Liver (tissue), 9 donors: ENCODE measurements around the gene B4GALT5. TPM values are rescaled to one million over a fixed set of nuclear protein-coding genes. Genes with fewer than 3 reads are reported as not detected.

ENCODE experiments used
- DNase-seq: peaks from one replicate; pipeline ENCODE4 v3.0.0-alpha.2; 2017; ENCODE audit warnings: low spot score
- H3K27ac ChIP-seq, 2 donors: one replicate each; pipeline ENCODE4 v1.7.0; 2013; ENCODE audit warnings: inconsistent platforms in 2 of 2, low read length in 2 of 2, control low read depth in 1 of 2, low read depth in 1 of 2, mild to moderate bottlenecking in 1 of 2
- H3K27me3 ChIP-seq, 4 donors: one replicate each; pipeline versions ENCODE4 v1.6.1 to v1.7.0; 2013; ENCODE audit warnings: low read length in 3 of 4, inconsistent platforms in 1 of 4, mild to moderate bottlenecking in 1 of 4, moderate library complexity in 1 of 4; ENCODE audit not compliant: control insufficient read depth in 4 of 4, insufficient read depth in 4 of 4
- H3K36me3 ChIP-seq, 4 donors: one replicate each; pipeline versions ENCODE4 v1.6.1 to v1.7.0; 2013; ENCODE audit warnings: low read length in 3 of 4, mild to moderate bottlenecking in 3 of 4, low read depth in 1 of 4, moderate library complexity in 1 of 4; ENCODE audit not compliant: control insufficient read depth in 4 of 4, insufficient read depth in 3 of 4
- H3K4me1 ChIP-seq, 4 donors: one replicate each; pipeline versions ENCODE4 v1.6.1 to v1.7.0; 2013; ENCODE audit warnings: low read length in 3 of 4, mild to moderate bottlenecking in 3 of 4, moderate library complexity in 1 of 4; ENCODE audit not compliant: control insufficient read depth in 4 of 4, insufficient read depth in 4 of 4
- H3K4me3 ChIP-seq, 3 donors: one replicate each; pipeline versions ENCODE4 v1.6.1 to v1.7.0; 2013; ENCODE audit warnings: low read length in 3 of 3, control low read depth in 1 of 3, low read depth in 1 of 3, mild to moderate bottlenecking in 1 of 3
- H3K9ac ChIP-seq, 2 donors: one replicate each; pipeline ENCODE4 v1.7.0; 2013; ENCODE audit warnings: low read length in 2 of 2, mild to moderate bottlenecking in 2 of 2, moderate library complexity in 2 of 2, control low read depth in 1 of 2, low read depth in 1 of 2
- H3K9me3 ChIP-seq, 4 donors: one replicate each; pipeline versions ENCODE4 v1.6.1 to v1.7.0; 2013; ENCODE audit warnings: low read length in 3 of 4; ENCODE audit not compliant: control insufficient read depth in 4 of 4
- EGR1 ChIP-seq, 2 donors: IDR thresholded peaks; 2 replicates each; pipeline ENCODE4 v1.6.1; 2016 to 2018; ENCODE audit warnings: antibody characterized with exemption in 2 of 2, low read depth in 2 of 2
- FOXA1 ChIP-seq: IDR thresholded peaks from 2 replicates; pipeline ENCODE4 v1.6.1; 2016; ENCODE audit warnings: antibody characterized with exemption
- FOXA2 ChIP-seq: IDR thresholded peaks from 2 replicates; pipeline ENCODE4 v1.6.1; 2016; ENCODE audit warnings: antibody characterized with exemption
- GABPA ChIP-seq, 2 donors: IDR thresholded peaks in 1 of 2; conservative IDR thresholded peaks in 1 of 2; 2 replicates each; pipeline ENCODE4 v1.6.1; 2016; ENCODE audit warnings: antibody characterized with exemption in 2 of 2, mild to moderate bottlenecking in 1 of 2, moderate library complexity in 1 of 2
- HNF4A ChIP-seq, 2 donors: conservative IDR thresholded peaks; 2 replicates each; pipeline ENCODE4 v1.6.1; 2016; ENCODE audit warnings: antibody characterized with exemption in 2 of 2, mild to moderate bottlenecking in 2 of 2
- HNF4G ChIP-seq: IDR thresholded peaks from 2 replicates; pipeline ENCODE4 v1.6.1; 2016; ENCODE audit warnings: antibody characterized with exemption
- JUND ChIP-seq, 2 donors: IDR thresholded peaks; 2 replicates each; pipeline ENCODE4 v1.6.1; 2016; ENCODE audit warnings: antibody characterized with exemption in 2 of 2
- NR2F2 ChIP-seq: IDR thresholded peaks from 2 replicates; pipeline ENCODE4 v1.6.1; 2016; ENCODE audit warnings: antibody characterized with exemption
- RAD21 ChIP-seq, 2 donors: IDR thresholded peaks; 2 replicates each; pipeline ENCODE4 v1.6.1; 2016; ENCODE audit warnings: antibody characterized with exemption in 2 of 2, mild to moderate bottlenecking in 2 of 2
- RXRA ChIP-seq, 2 donors: IDR thresholded peaks; 2 replicates each; pipeline ENCODE4 v1.6.1; 2017 to 2018; ENCODE audit warnings: antibody characterized with exemption in 2 of 2, mild to moderate bottlenecking in 1 of 2
- TAF1 ChIP-seq: conservative IDR thresholded peaks from 2 replicates; pipeline ENCODE4 v1.6.1; 2016; ENCODE audit warnings: antibody characterized with exemption, mild to moderate bottlenecking
- YY1 ChIP-seq: IDR thresholded peaks from 2 replicates; pipeline ENCODE4 v1.6.1; 2016; ENCODE audit warnings: antibody characterized with exemption, mild to moderate bottlenecking
- WGBS: extraction: QIAGEN DNeasy Blood & Tissue Kit; methylation state at CpG from one replicate; pipeline ENCODE4 v1.1.7; 2013; 5-methylcytosine and 5-hydroxymethylcytosine counted together
- polyA plus RNA-seq, 2 donors: library from polyadenylated mRNA; stranded (reverse) in 1 of 2; unstranded in 1 of 2; fragments of 200-250 nt in 1 of 2; fragments of >200 nt in 1 of 2; fragmentation: Nextera tagmentation in 1 of 2; extraction: Ambion mirVana in 1 of 2; gene quantifications; one replicate each; pipeline versions ENCODE4 v1.2.1 to v1.2.3, GENCODE V29; 2013 to 2015
- total RNA-seq, 2 donors: library from RNA; depleted of rRNA; stranded (reverse); fragments of >200 nt; gene quantifications; one replicate each; pipeline ENCODE4 v1.2.3, GENCODE V29; 2014
- TF ChIP-seq, protein P1 (sequence below): fragments of 150-350 bp; IDR thresholded peaks from 2 replicates; pipeline ENCODE4 v1.5.1; 2017; ENCODE audit warnings: improper control_type of control experiment, low read depth, low read length; ENCODE audit not compliant: missing input control
- TF ChIP-seq, protein P2 (sequence below): IDR thresholded peaks from 2 replicates; pipeline ENCODE4 v1.6.1; 2016; ENCODE audit warnings: antibody characterized with exemption
- TF ChIP-seq, protein P3 (sequence below): IDR thresholded peaks from 2 replicates; pipeline ENCODE4 v1.6.1; 2016; ENCODE audit warnings: antibody characterized with exemption
- TF ChIP-seq, protein P4 (sequence below): IDR thresholded peaks from 2 replicates; pipeline ENCODE4 v1.6.1; 2016; ENCODE audit warnings: antibody characterized with exemption
- donor health status: healthy.
- donor health status: healthy.
- donor health status: healthy.
- donor health status: healthy.
- donor health status: healthy.

B4GALT5 gene
- total and polyA plus RNA-seq, 4 donors: 2.0 to 28.2 (median 14.4) TPM

DNA sequence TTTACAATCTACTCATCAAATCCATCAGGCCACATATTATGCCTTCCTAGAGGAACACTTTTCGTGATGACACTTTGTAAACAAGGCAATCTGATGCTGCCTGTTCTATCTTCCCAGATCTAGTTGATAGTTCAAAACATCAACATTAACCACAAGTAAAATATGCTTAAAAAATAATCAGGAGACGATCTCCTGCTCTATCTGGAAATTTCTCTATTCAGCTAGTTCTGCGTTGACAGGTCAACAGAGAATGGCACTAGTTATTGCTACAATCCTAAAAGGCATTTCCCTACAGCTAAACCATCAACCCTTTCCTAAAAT lies 2.1 kb downstream of the B4GALT5 start:
- H3K4me1 ChIP-seq: peaks cover 6 to 40% (median 35%) of the 10 kb centered on the region in 4 donors
- peak overlapping the region; percentile 58 to 69 for H3K9ac ChIP-seq
- H3K27me3 ChIP-seq: no peaks in the 10 kb centered on the region
- no peak for TF ChIP-seq YY1
- peak; percentile 65 for TF ChIP-seq FOXA2
- TF ChIP-seq RAD21 (IDR thresholded peaks at IDR 0.05): no peak
- no peak for DNase-seq
- H3K27ac ChIP-seq: peak overlapping the region; percentile 42 to 87
- peak overlapping the region; percentile 74 to 92 (median 87) for H3K4me3 ChIP-seq
- WGBS: 22% methylated on average over 3 of the region's 3 CpGs
- no peaks in the 10 kb centered on the region for H3K36me3 ChIP-seq
- H3K9me3 ChIP-seq: no peaks in the 10 kb centered on the region

DNA sequence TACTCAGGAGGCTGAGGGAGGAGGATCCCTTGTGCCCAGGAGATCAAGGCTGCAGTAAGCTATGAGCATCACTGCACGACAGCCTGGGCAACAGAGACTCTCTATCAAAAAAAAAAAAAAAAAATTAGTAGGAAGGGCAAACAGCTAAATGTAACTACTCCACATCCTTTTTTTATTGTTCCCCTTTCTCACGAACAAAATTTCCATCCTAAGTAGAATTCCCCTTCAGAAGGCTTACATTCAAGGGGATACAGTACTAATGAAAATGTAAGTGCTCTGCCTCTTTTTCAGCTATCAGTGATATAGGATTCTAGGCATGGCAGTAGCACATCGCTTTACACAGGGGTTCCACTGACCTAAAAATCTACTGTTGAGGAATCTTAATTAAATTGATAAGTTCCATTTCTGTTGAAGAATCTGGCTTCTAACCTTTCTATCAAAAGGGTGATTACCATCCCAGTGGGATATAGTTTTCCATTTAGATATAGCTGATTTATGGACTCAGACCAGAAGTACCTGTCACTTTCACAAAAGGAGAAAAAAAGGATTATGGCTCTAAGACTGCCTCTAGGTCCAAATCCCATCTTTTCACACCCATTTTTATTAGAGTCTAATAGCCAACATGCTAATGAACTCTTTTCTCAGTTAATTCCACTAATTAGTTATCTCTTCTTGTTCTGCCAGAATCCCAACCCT lies 2.6 kb downstream of the B4GALT5 start:
- TF ChIP-seq, protein P1, sequence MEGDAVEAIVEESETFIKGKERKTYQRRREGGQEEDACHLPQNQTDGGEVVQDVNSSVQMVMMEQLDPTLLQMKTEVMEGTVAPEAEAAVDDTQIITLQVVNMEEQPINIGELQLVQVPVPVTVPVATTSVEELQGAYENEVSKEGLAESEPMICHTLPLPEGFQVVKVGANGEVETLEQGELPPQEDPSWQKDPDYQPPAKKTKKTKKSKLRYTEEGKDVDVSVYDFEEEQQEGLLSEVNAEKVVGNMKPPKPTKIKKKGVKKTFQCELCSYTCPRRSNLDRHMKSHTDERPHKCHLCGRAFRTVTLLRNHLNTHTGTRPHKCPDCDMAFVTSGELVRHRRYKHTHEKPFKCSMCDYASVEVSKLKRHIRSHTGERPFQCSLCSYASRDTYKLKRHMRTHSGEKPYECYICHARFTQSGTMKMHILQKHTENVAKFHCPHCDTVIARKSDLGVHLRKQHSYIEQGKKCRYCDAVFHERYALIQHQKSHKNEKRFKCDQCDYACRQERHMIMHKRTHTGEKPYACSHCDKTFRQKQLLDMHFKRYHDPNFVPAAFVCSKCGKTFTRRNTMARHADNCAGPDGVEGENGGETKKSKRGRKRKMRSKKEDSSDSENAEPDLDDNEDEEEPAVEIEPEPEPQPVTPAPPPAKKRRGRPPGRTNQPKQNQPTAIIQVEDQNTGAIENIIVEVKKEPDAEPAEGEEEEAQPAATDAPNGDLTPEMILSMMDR: no peak
- no peak for TF ChIP-seq RAD21 (IDR thresholded peaks at IDR 0.05)
- TF ChIP-seq HNF4G: no peak
- no peak for TF ChIP-seq FOXA1
- no peak for TF ChIP-seq RXRA (IDR thresholded peaks at IDR 0.05)
- TF ChIP-seq JUND (IDR thresholded peaks at IDR 0.05): no peak
- TF ChIP-seq, protein P2, sequence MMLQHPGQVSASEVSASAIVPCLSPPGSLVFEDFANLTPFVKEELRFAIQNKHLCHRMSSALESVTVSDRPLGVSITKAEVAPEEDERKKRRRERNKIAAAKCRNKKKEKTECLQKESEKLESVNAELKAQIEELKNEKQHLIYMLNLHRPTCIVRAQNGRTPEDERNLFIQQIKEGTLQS: no peak
- TF ChIP-seq YY1: no peak
- no peak for TF ChIP-seq HNF4A (conservative IDR thresholded peaks at IDR 0.05)
- TF ChIP-seq, protein P3, sequence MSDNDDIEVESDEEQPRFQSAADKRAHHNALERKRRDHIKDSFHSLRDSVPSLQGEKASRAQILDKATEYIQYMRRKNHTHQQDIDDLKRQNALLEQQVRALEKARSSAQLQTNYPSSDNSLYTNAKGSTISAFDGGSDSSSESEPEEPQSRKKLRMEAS: no peak
- no peak for TF ChIP-seq FOXA2
- peak overlapping the region in 1 of 2 donors; percentile 28 for H3K9ac ChIP-seq

DNA sequence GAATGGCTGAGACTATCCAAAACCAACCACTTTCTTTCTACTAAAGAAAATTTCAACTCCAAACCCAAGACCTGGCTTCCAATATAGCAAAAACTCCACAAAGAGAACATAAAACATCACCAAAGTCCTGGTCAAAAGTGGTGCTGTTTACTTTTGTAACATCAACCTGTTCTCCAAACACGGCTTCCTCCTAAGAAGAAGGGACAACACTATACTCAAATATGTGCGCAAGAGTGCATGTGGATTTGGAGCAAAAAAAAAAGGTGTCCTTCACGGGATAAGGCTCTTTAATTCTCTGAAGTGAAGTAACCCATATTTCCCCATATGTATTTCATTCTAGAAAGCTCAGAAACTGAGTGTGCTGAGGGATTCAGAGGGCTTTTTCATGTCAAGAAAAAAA lies 6.6 kb downstream of the B4GALT5 start:
- peak overlapping the region; percentile 16 to 19 for H3K27ac ChIP-seq
- 44% methylated on average over 3 of the region's 3 CpGs for WGBS
- no peak overlapping the region for H3K9ac ChIP-seq
- H3K9me3 ChIP-seq: no peaks in the 10 kb centered on the region
- no peaks in the 10 kb centered on the region for H3K36me3 ChIP-seq
- no peaks in the 10 kb centered on the region for H3K27me3 ChIP-seq
- no peak overlapping the region for H3K4me3 ChIP-seq
- DNase-seq: no peak
- peaks cover 13 to 44% (median 40%) of the 10 kb centered on the region in 4 donors for H3K4me1 ChIP-seq
- no peak for TF ChIP-seq RAD21 (IDR thresholded peaks at IDR 0.05)
- TF ChIP-seq JUND (IDR thresholded peaks at IDR 0.05): no peak
- no peak for TF ChIP-seq FOXA1
- TF ChIP-seq HNF4G: no peak
- no peak for TF ChIP-seq TAF1
- TF ChIP-seq NR2F2: no peak
- no peak for TF ChIP-seq HNF4A (conservative IDR thresholded peaks at IDR 0.05)
- TF ChIP-seq FOXA2: no peak
- TF ChIP-seq, protein P3: no peak
- TF ChIP-seq, protein P1: no peak
- no peak for TF ChIP-seq EGR1 (IDR thresholded peaks at IDR 0.05; ENCODE audit: low read depth in 2 of 2)
- TF ChIP-seq, protein P2: no peak
- TF ChIP-seq, protein P4, sequence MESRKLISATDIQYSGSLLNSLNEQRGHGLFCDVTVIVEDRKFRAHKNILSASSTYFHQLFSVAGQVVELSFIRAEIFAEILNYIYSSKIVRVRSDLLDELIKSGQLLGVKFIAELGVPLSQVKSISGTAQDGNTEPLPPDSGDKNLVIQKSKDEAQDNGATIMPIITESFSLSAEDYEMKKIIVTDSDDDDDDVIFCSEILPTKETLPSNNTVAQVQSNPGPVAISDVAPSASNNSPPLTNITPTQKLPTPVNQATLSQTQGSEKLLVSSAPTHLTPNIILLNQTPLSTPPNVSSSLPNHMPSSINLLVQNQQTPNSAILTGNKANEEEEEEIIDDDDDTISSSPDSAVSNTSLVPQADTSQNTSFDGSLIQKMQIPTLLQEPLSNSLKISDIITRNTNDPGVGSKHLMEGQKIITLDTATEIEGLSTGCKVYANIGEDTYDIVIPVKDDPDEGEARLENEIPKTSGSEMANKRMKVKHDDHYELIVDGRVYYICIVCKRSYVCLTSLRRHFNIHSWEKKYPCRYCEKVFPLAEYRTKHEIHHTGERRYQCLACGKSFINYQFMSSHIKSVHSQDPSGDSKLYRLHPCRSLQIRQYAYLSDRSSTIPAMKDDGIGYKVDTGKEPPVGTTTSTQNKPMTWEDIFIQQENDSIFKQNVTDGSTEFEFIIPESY: no peak
- no peak for TF ChIP-seq RXRA (IDR thresholded peaks at IDR 0.05)
- TF ChIP-seq GABPA (IDR thresholded peaks at IDR 0.05 in 1 of 2, conservative IDR thresholded peaks at IDR 0.05 in 1 of 2): no peak
- TF ChIP-seq YY1: no peak

More for the DNA sequence above, 2.6 kb downstream of the B4GALT5 start:
- 32% methylated on average over 3 of the region's 3 CpGs for WGBS
- Histone ChIP-seq H3K4me1 (peaks cover 6 to 44% (median 38%) of the 10 kb centered on the region in 4 donors), H3K9me3 (no peaks in the 10 kb centered on the region), H3K27me3 (no peaks in the 10 kb centered on the region), H3K4me3 (peak overlapping the region; percentile 74 to 92 (median 87)), H3K27ac (peak overlapping the region; percentile 42 to 87), H3K36me3 (no peaks in the 10 kb centered on the region)
- DNase-seq: no peak
